ENCODE results near the gene FAM227B.

GRCh38 chr15:49494842-49495241, 125.8 kb downstream of the FAM227B start:
- TF ChIP-seq CTCF (IDR thresholded peaks at IDR 0.05) (no peak), POLR2A (IDR thresholded peaks at IDR 0.05) (no peak)

All from thyroid gland (tissue), 4 donors.